ENCODE data around the gene TRPM4.
"Not testable (repeated sequence)": the region's sequence is repeated elsewhere in the genome, so short reads cannot be mapped to it uniquely, and the experiment has no call there.

Gene TRPM4

DNA sequence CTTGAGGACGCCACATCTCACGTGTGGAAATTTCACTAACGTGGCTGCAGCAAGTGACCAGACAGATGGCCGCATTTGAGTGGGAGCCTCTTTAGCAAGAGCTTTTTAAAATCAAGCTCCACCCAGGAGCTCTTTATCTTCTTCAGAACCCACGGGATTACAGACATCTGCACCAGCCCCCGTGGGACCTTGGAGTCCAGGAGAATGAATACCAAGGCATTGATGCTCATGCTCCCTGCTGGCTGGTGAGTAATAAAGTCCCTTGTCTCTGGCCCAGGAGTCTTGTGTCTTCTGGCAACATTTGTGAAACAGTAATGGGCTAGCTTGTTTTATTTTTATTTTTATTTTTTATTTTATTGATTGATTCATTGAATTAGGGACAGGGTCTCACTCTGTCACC, 64.4 kb downstream of the TRPM4 start:
- TF ChIP-seq, protein P1, sequence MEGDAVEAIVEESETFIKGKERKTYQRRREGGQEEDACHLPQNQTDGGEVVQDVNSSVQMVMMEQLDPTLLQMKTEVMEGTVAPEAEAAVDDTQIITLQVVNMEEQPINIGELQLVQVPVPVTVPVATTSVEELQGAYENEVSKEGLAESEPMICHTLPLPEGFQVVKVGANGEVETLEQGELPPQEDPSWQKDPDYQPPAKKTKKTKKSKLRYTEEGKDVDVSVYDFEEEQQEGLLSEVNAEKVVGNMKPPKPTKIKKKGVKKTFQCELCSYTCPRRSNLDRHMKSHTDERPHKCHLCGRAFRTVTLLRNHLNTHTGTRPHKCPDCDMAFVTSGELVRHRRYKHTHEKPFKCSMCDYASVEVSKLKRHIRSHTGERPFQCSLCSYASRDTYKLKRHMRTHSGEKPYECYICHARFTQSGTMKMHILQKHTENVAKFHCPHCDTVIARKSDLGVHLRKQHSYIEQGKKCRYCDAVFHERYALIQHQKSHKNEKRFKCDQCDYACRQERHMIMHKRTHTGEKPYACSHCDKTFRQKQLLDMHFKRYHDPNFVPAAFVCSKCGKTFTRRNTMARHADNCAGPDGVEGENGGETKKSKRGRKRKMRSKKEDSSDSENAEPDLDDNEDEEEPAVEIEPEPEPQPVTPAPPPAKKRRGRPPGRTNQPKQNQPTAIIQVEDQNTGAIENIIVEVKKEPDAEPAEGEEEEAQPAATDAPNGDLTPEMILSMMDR (IDR thresholded peaks at IDR 0.05; ENCODE audit: insufficient read depth, low read length, poor library complexity, severe bottlenecking): no peak
- no peak for TF ChIP-seq EZH2phosphoT487 (conservative IDR thresholded peaks at IDR 0.05; ENCODE audit: low read length)
- no peaks in the 10 kb centered on the region for H3K9me3 ChIP-seq (ENCODE audit: insufficient read depth, low read length)
- no peak overlapping the region for H2AFZ ChIP-seq (ENCODE audit: low read depth, low read length, severe bottlenecking)
- H3F3A ChIP-seq (ENCODE audit: insufficient read depth): no peaks in the 10 kb centered on the region
- no peak overlapping the region for H3K4me3 ChIP-seq (ENCODE audit: insufficient read depth, low read length, poor library complexity, severe bottlenecking)
- H3K27ac ChIP-seq (ENCODE audit: low read depth, low read length): no peak overlapping the region
- no peak overlapping the region for H3K4me2 ChIP-seq (ENCODE audit: low read depth, low read length, poor library complexity, severe bottlenecking)
- H3K79me2 ChIP-seq (ENCODE audit: insufficient read depth, low read length): no peaks in the 10 kb centered on the region
- H3K36me3 ChIP-seq (ENCODE audit: low read length): no peaks in the 10 kb centered on the region
- no peaks in the 10 kb centered on the region for H3K9me2 ChIP-seq (replicated peaks; ENCODE audit: insufficient read depth, low read length)
- H4K20me1 ChIP-seq (ENCODE audit: low read depth, low read length): no peaks in the 10 kb centered on the region
- no peaks in the 10 kb centered on the region for H3K27me3 ChIP-seq (ENCODE audit: low read length)
- H3K9ac ChIP-seq (ENCODE audit: low read length): no peak overlapping the region

DNA sequence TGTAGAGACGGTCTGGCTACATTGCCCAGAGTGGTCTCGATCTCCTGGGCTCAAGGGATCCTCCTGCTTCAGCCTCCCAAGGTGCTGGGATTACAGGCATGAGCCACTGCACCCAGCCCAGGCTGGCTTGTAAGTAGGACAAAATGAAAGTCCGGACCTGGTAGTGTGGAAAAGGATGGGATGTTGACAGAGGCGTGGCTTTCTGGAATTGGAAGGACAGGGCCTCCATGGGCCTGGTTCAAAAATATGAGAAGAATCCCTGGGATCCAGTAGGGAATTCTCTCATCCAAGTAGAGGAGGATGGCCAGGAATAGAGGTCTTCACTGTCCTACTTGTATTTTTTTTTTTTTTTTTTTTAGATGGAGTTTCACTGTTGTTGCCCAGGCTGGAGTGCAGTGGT, 64.9 kb downstream of the TRPM4 start:
- Histone ChIP-seq H3F3A (ENCODE audit: insufficient read depth) (no peaks in the 10 kb centered on the region), H3K36me3 (ENCODE audit: low read length) (no peaks in the 10 kb centered on the region), H4K20me1 (ENCODE audit: low read depth, low read length) (no peaks in the 10 kb centered on the region), H3K4me3 (ENCODE audit: insufficient read depth, low read length, poor library complexity, severe bottlenecking) (no peak overlapping the region), H3K9ac (ENCODE audit: low read length) (no peak overlapping the region), H3K9me3 (ENCODE audit: insufficient read depth, low read length) (no peaks in the 10 kb centered on the region), H3K4me2 (ENCODE audit: low read depth, low read length, poor library complexity, severe bottlenecking) (no peak overlapping the region), H2AFZ (ENCODE audit: low read depth, low read length, severe bottlenecking) (no peak overlapping the region), H3K79me2 (ENCODE audit: insufficient read depth, low read length) (no peaks in the 10 kb centered on the region), H3K9me2 (replicated peaks; ENCODE audit: insufficient read depth, low read length) (no peaks in the 10 kb centered on the region), H3K27ac (ENCODE audit: low read depth, low read length) (no peak overlapping the region), H3K27me3 (ENCODE audit: low read length) (no peaks in the 10 kb centered on the region)
- TF ChIP-seq, protein P1 (IDR thresholded peaks at IDR 0.05; ENCODE audit: insufficient read depth, low read length, poor library complexity, severe bottlenecking): no peak
- no peak for TF ChIP-seq EZH2phosphoT487 (conservative IDR thresholded peaks at IDR 0.05; ENCODE audit: low read length)

DNA sequence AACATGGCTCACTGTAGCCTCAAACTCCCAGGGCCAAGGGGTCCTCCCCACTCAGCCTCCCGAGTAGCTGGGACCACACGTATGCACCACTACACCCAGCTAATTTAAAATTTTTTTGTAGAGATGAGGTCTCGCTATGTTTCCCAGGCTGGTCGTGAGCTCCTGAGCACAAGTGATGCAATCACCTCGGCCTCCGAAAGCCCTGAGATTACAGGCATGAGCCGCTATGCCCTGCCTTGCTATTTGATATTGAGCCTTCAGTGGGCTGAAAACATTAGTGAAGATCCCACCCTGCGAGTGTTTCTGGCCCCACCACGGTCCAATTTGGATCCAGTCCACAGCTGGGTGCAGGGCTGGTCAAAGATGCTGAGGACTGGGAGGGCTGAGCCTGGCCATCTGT, 65.9 kb downstream of the TRPM4 start:
- H3K36me3 ChIP-seq (ENCODE audit: low read length): no peaks in the 10 kb centered on the region
- no peaks in the 10 kb centered on the region for H3K27me3 ChIP-seq (ENCODE audit: low read length)
- no peaks in the 10 kb centered on the region for H3K79me2 ChIP-seq (ENCODE audit: insufficient read depth, low read length)
- no peaks in the 10 kb centered on the region for H3K9me2 ChIP-seq (replicated peaks; ENCODE audit: insufficient read depth, low read length)
- H3K9ac ChIP-seq (ENCODE audit: low read length): no peak overlapping the region
- H3F3A ChIP-seq (ENCODE audit: insufficient read depth): no peaks in the 10 kb centered on the region
- no peak overlapping the region for H3K27ac ChIP-seq (ENCODE audit: low read depth, low read length)
- TF ChIP-seq, protein P1 (IDR thresholded peaks at IDR 0.05; ENCODE audit: insufficient read depth, low read length, poor library complexity, severe bottlenecking): no peak
- no peak for TF ChIP-seq EZH2phosphoT487 (conservative IDR thresholded peaks at IDR 0.05; ENCODE audit: low read length)
- no peak overlapping the region for H3K4me2 ChIP-seq (ENCODE audit: low read depth, low read length, poor library complexity, severe bottlenecking)
- no peak overlapping the region for H3K4me3 ChIP-seq (ENCODE audit: insufficient read depth, low read length, poor library complexity, severe bottlenecking)
- no peak overlapping the region for H2AFZ ChIP-seq (ENCODE audit: low read depth, low read length, severe bottlenecking)
- no peaks in the 10 kb centered on the region for H3K9me3 ChIP-seq (ENCODE audit: insufficient read depth, low read length)
- H4K20me1 ChIP-seq (ENCODE audit: low read depth, low read length): no peaks in the 10 kb centered on the region

DNA sequence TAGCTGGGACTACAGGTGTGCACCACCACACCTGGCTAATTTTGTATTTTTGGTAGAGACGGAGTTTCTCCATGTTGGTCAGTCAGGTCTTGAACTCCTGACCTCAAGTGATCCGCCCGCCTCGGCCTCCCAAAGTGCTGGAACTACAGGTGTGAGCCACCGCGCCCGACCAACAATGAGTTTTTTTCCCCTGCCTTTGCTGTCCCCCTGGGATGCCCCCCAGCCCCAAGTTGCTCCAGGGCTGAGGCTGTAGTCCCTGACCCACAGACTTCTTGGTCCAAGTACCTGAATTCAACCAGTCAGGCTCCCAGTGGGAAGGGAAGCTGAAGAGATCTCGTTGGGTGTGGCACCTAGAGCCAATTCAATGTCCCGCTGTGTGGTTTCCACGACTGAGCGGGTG, 66.8 kb downstream of the TRPM4 start:
- H3K4me2 ChIP-seq (ENCODE audit: low read depth, low read length, poor library complexity, severe bottlenecking); H3K27me3 ChIP-seq (ENCODE audit: low read length); H3K79me2 ChIP-seq (ENCODE audit: insufficient read depth, low read length); H3F3A ChIP-seq (ENCODE audit: insufficient read depth); H2AFZ ChIP-seq (ENCODE audit: low read depth, low read length, severe bottlenecking); H3K36me3 ChIP-seq (ENCODE audit: low read length); H3K4me3 ChIP-seq (ENCODE audit: insufficient read depth, low read length, poor library complexity, severe bottlenecking); H3K9me3 ChIP-seq (ENCODE audit: insufficient read depth, low read length); H3K27ac ChIP-seq (ENCODE audit: low read depth, low read length); H3K9me2 ChIP-seq (replicated peaks; ENCODE audit: insufficient read depth, low read length); H3K9ac ChIP-seq (ENCODE audit: low read length); H4K20me1 ChIP-seq (ENCODE audit: low read depth, low read length): not testable (repeated sequence)

Data from SU-DHL-6 (cell line).